Natural killer cell (primary cell): ENCODE results near the gene GSDMA. TPM values are rescaled to one million over a fixed set of nuclear protein-coding genes. Genes with fewer than 3 reads are reported as not detected.

ENCODE experiments used
- ATAC-seq, 3 donors: fragments of 150-1000 bp in 2 of 3; fragments of 200-7000 bp in 1 of 3; cut with Tn5 transposase; 1 replicate in 1 of 3; 2 replicates in 2 of 3; pipeline ENCODE4 v1.10.0; 2021; ENCODE audit warnings: mild to moderate bottlenecking in 2 of 3, moderate library complexity in 2 of 3
- DNase-seq, 2 donors: peaks; one replicate each; pipeline versions ENCODE4 v3.0.0 to v3.0.0-alpha.2; 2013 to 2021; ENCODE audit warnings: mixed read lengths in 1 of 2
- H3K27ac ChIP-seq: one replicate; pipeline ENCODE4 v1.5.1; 2013; ENCODE audit warnings: mild to moderate bottlenecking, low read length
- H3K27me3 ChIP-seq: one replicate; pipeline ENCODE4 v1.6.1; 2013; ENCODE audit warnings: low read length; ENCODE audit not compliant: control insufficient read depth, insufficient read depth
- H3K36me3 ChIP-seq: one replicate; pipeline ENCODE4 v1.6.1; 2013; ENCODE audit warnings: low read length; ENCODE audit not compliant: control insufficient read depth, insufficient read depth
- H3K4me1 ChIP-seq: one replicate; pipeline ENCODE4 v1.6.1; 2013; ENCODE audit warnings: low read length; ENCODE audit not compliant: control insufficient read depth, insufficient read depth
- H3K4me3 ChIP-seq: one replicate; pipeline ENCODE4 v1.5.1; 2013; ENCODE audit warnings: low read length
- H3K9me3 ChIP-seq: one replicate; pipeline ENCODE4 v1.6.1; 2013; ENCODE audit warnings: low read length; ENCODE audit not compliant: control insufficient read depth, insufficient read depth
- H3K27ac Mint-ChIP-seq, 2 donors: one replicate each; pipeline ENCODE4 v1.8.0; 2022; ENCODE audit warnings: mild to moderate bottlenecking in 2 of 2, mixed read lengths in 2 of 2, moderate library complexity in 1 of 2
- H3K27me3 Mint-ChIP-seq, 2 donors: one replicate each; pipeline ENCODE4 v1.8.0; 2022; ENCODE audit warnings: low read depth in 2 of 2, mixed read lengths in 2 of 2
- H3K36me3 Mint-ChIP-seq: one replicate; pipeline ENCODE4 v1.8.0; 2022; ENCODE audit warnings: mixed read lengths
- H3K4me1 Mint-ChIP-seq, 2 donors: one replicate each; pipeline ENCODE4 v1.8.0; 2022; ENCODE audit warnings: mixed read lengths in 2 of 2
- H3K4me3 Mint-ChIP-seq: one replicate; pipeline ENCODE4 v1.8.0; 2022; ENCODE audit warnings: mild to moderate bottlenecking, moderate library complexity, mixed read lengths
- H3K9me3 Mint-ChIP-seq, 2 donors: one replicate each; pipeline ENCODE4 v1.8.0; 2022; ENCODE audit warnings: mixed read lengths in 2 of 2
- WGBS: methylation state at CpG from one replicate; pipeline ENCODE4 v1.1.7; 2013; ENCODE audit warnings: missing lambda C conversion rate; ENCODE audit not compliant: insufficient coverage; 5-methylcytosine and 5-hydroxymethylcytosine counted together
- intact Hi-C: fragments of 100-400 bp; cut with micrococcal nuclease; formaldehyde crosslinking; loops from one replicate; pipeline ENCODE4 v1.14.2; 2022
- total RNA-seq, 4 donors: library from RNA; stranded (reverse); fragments of 120-200 nt in 1 of 4; gene quantifications; one replicate each; pipeline versions ENCODE4 v1.2.3 to v1.2.4, GENCODE V29; 2013 to 2022
- TF ChIP-seq, protein P1 (sequence below): fragments of 200-600 bp; IDR thresholded peaks from one replicate; pipeline ENCODE4 v1.8.0; 2022; ENCODE audit warnings: antibody characterized with exemption

The GSDMA gene
- total RNA-seq, 3 donors from 2014 or later (not counting 1 experiment from before 2014, with no cell fraction given), result 1.1 to 3.2 (median 2.1) TPM

DNA sequence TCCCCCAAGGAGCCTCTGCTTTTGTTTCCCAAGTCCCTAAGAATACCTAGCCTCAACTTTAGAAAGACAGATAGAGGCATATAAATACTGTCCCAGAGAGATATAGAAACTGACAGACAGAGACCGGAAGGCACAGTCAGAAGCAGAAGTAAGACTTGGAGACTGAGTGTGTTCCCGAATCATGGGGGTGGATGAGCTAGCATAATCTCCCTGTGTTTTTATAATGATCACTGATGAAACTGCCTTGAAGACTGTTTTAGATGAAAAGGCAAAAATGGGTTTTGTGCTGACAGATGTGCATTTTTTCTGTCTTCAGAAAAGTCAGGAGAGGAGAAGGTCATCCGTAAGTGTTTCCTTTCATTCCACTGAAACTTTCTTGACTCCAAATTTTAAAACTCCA lies 9.5 kb downstream of the GSDMA start:
- WGBS, result 21% methylated on average over 2 of the region's 3 CpGs
- no peak overlapping the region for H3K4me3 ChIP-seq
- Mint-ChIP-seq H3K27ac (no peak overlapping the region), H3K36me3 (no peaks in the 10 kb centered on the region), H3K9me3 (no peaks in the 10 kb centered on the region), H3K27me3 (peaks cover 27 to 37% of the 10 kb centered on the region in 2 donors), H3K4me3 (no peak overlapping the region), H3K4me1 (peaks cover 0 to 2% of the 10 kb centered on the region in 2 donors)
- no peak overlapping the region for H3K27ac ChIP-seq
- H3K36me3 ChIP-seq, result no peaks in the 10 kb centered on the region
- H3K9me3 ChIP-seq, result no peaks in the 10 kb centered on the region
- TF ChIP-seq, protein P1, sequence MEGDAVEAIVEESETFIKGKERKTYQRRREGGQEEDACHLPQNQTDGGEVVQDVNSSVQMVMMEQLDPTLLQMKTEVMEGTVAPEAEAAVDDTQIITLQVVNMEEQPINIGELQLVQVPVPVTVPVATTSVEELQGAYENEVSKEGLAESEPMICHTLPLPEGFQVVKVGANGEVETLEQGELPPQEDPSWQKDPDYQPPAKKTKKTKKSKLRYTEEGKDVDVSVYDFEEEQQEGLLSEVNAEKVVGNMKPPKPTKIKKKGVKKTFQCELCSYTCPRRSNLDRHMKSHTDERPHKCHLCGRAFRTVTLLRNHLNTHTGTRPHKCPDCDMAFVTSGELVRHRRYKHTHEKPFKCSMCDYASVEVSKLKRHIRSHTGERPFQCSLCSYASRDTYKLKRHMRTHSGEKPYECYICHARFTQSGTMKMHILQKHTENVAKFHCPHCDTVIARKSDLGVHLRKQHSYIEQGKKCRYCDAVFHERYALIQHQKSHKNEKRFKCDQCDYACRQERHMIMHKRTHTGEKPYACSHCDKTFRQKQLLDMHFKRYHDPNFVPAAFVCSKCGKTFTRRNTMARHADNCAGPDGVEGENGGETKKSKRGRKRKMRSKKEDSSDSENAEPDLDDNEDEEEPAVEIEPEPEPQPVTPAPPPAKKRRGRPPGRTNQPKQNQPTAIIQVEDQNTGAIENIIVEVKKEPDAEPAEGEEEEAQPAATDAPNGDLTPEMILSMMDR, result no peak
- H3K4me1 ChIP-seq, result peaks cover 14% of the 10 kb centered on the region
- intact Hi-C loops, result no loop called here
- DNase-seq, result no peak
- ATAC-seq, result no peak
- no peaks in the 10 kb centered on the region for H3K27me3 ChIP-seq

- TF ChIP-seq, protein P1, result no peak
- H3K27ac ChIP-seq, result no peak overlapping the region
- H3K9me3 Mint-ChIP-seq, result no peaks in the 10 kb centered on the region
- ATAC-seq, result no peak
- no peaks in the 10 kb centered on the region for H3K36me3 Mint-ChIP-seq
- no peak overlapping the region for H3K27ac Mint-ChIP-seq
- peaks cover 27 to 36% of the 10 kb centered on the region in 2 donors for H3K27me3 Mint-ChIP-seq
- no peak overlapping the region for H3K4me3 Mint-ChIP-seq
- WGBS, result 85% methylated on average over 2 of the region's 2 CpGs
- no peaks in the 10 kb centered on the region for H3K36me3 ChIP-seq
- no peaks in the 10 kb centered on the region for H3K4me1 Mint-ChIP-seq
- intact Hi-C loops, result no loop called here
- no peak for DNase-seq
- H3K27me3 ChIP-seq, result no peaks in the 10 kb centered on the region
- no peaks in the 10 kb centered on the region for H3K9me3 ChIP-seq
- no peak overlapping the region for H3K4me3 ChIP-seq
- H3K4me1 ChIP-seq, result peaks cover 1% of the 10 kb centered on the region
Observed at GRCh38 chr17:39973496-39973895, 10.7 kb downstream of the GSDMA start.

DNA sequence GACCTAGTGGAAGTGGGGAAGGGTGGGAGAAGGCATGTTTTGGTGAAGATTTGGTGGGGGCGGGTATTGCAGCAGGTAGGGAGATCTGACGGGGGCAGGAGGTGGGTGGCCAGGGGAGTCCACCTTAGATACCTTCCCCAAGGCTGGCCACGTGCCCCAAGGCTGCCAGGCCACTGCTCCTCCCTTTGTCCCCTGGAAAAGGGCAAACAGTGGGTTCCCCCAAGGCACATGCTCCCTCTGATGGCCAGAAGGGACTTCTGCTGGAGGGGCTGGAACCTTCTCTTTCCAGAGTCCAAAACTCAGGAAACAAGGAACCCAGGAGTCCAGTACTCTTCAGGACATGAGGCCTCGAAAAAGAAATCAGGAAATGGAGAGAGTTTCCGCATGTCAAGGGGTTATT lies 11.6 kb downstream of the GSDMA start:
- 78% methylated on average over 5 of the region's 5 CpGs for WGBS
- H3K27me3 Mint-ChIP-seq, result peaks cover 23 to 31% of the 10 kb centered on the region in 2 donors
- no peak overlapping the region for H3K27ac Mint-ChIP-seq

GRCh38 chr17:39975801-39976200 lies 13.0 kb downstream of the GSDMA start:
- Histone ChIP-seq H3K27ac (no peak overlapping the region), H3K27me3 (no peaks in the 10 kb centered on the region), H3K36me3 (no peaks in the 10 kb centered on the region), H3K4me1 (peaks cover 6% of the 10 kb centered on the region), H3K4me3 (no peak overlapping the region), H3K9me3 (no peaks in the 10 kb centered on the region)
- intact Hi-C loops, result no loop called here
- no peaks in the 10 kb centered on the region for H3K9me3 Mint-ChIP-seq
- WGBS, result 88% methylated on average over 4 of the region's 4 CpGs
- DNase-seq (no peak), ATAC-seq (no peak)
- H3K36me3 Mint-ChIP-seq, result no peaks in the 10 kb centered on the region
- no peak overlapping the region for H3K27ac Mint-ChIP-seq
- H3K4me1 Mint-ChIP-seq, result peaks cover 14% of the 10 kb centered on the region in 2 donors
- TF ChIP-seq, protein P1, result no peak
- no peak overlapping the region for H3K4me3 Mint-ChIP-seq
- H3K27me3 Mint-ChIP-seq, result peaks cover 15 to 17% of the 10 kb centered on the region in 2 donors

More for the DNA sequence above, 11.6 kb downstream of the GSDMA start:
- H3K9me3 Mint-ChIP-seq, result no peaks in the 10 kb centered on the region
- no peaks in the 10 kb centered on the region for H3K36me3 Mint-ChIP-seq
- no peaks in the 10 kb centered on the region for H3K36me3 ChIP-seq
- no peak for ATAC-seq
- intact Hi-C loops, result no loop called here
- H3K4me3 ChIP-seq, result no peak overlapping the region
- DNase-seq, result no peak
- H3K4me1 ChIP-seq, result no peaks in the 10 kb centered on the region
- no peak overlapping the region for H3K27ac ChIP-seq
- H3K27me3 ChIP-seq, result no peaks in the 10 kb centered on the region
- no peaks in the 10 kb centered on the region for H3K9me3 ChIP-seq
- TF ChIP-seq, protein P1, result no peak
- H3K4me3 Mint-ChIP-seq, result no peak overlapping the region
- H3K4me1 Mint-ChIP-seq, result peaks cover 3 to 4% of the 10 kb centered on the region in 2 donors
